B cell (primary cell): Measurements from ENCODE around the gene CDYL2. TPM values are rescaled to one million over a fixed set of nuclear protein-coding genes. Genes with fewer than 3 reads are reported as not detected.

Source experiments
- ATAC-seq: fragments of 200-7000 bp; cut with Tn5 transposase; one replicate; pipeline ENCODE4 v1.10.0; 2021; ENCODE audit warnings: low read depth, mild to moderate bottlenecking, moderate number of reproducible peaks, moderate library complexity
- CTCF ChIA-PET: fragments of 350-600 bp; sonication (Branson Sonifier 250); formaldehyde crosslinking; loops from one replicate; lab custom pipeline; 2021; ENCODE audit warnings: antibody characterized with exemption, inconsistent platforms; lab: Charles Lee
- POLR2A ChIA-PET: fragments of 350-600 bp; sonication (Branson Sonifier 250); formaldehyde crosslinking; loops from one replicate; lab custom pipeline; 2021; ENCODE audit warnings: antibody characterized with exemption; lab: Charles Lee
- DNase-seq: peaks from one replicate; pipeline ENCODE4 v3.0.0; 2013
- H2AFZ ChIP-seq: 2 replicates; pipeline ENCODE4 v1.6.1; 2012; ENCODE audit warnings: mild to moderate bottlenecking, low read depth, low read length; ENCODE audit not compliant: insufficient read depth, poor library complexity, severe bottlenecking
- H3K27ac ChIP-seq, 2 donors: 1 replicate in 1 of 2; 2 replicates in 1 of 2; pipeline ENCODE4 v1.5.1; 2012 to 2013; ENCODE audit warnings: low read length in 2 of 2, mild to moderate bottlenecking in 2 of 2, moderate library complexity in 1 of 2
- H3K27me3 ChIP-seq, 4 experiments: fragments of 200-600 bp in 1 of 4; sonication (generic) in 1 of 4; replicated peaks in 1 of 4; 1 replicate in 2 of 4; 2 replicates in 2 of 4; pipeline versions ENCODE4 v1.6.1 to v1.7.0; 2013 to 2016; ENCODE audit warnings: low read length in 3 of 4, mild to moderate bottlenecking in 2 of 4, mixed read lengths in 1 of 4, moderate library complexity in 1 of 4; ENCODE audit not compliant: insufficient read depth in 4 of 4, control insufficient read depth in 3 of 4; ENCODE audit errors: control extremely low read depth in 1 of 4
- H3K36me3 ChIP-seq, 2 experiments: replicated peaks in 1 of 2; 1 replicate in 1 of 2; 2 replicates in 1 of 2; pipeline versions ENCODE4 v1.6.1 to v1.7.1; 2013; ENCODE audit warnings: low read length in 1 of 2; ENCODE audit not compliant: insufficient read depth in 2 of 2, control insufficient read depth in 1 of 2; ENCODE audit errors: control extremely low read depth in 1 of 2, extremely low read depth in 1 of 2
- H3K4me1 ChIP-seq, 2 donors: fragments of 200-600 bp in 1 of 2; sonication (generic) in 1 of 2; 1 replicate in 1 of 2; 2 replicates in 1 of 2; pipeline versions ENCODE4 v1.5.1 to v1.6.1; 2013 to 2017; ENCODE audit warnings: low read length in 2 of 2; ENCODE audit not compliant: control insufficient read depth in 2 of 2, insufficient read depth in 2 of 2
- H3K4me2 ChIP-seq: replicated peaks from 2 replicates; pipeline ENCODE3; 2012; ENCODE audit warnings: mild to moderate bottlenecking, low read depth, low read length; ENCODE audit not compliant: poor library complexity, severe bottlenecking
- H3K4me3 ChIP-seq, 5 experiments: fragments of 200-600 bp in 1 of 5; sonication (generic) in 1 of 5; 1 replicate in 3 of 5; 2 replicates in 2 of 5; pipeline versions ENCODE4 v1.5.1 to v1.7.0; 2011 to 2016; ENCODE audit warnings: low read length in 4 of 5, mild to moderate bottlenecking in 4 of 5, low read depth in 2 of 5, control low read depth in 1 of 5, moderate library complexity in 1 of 5; ENCODE audit not compliant: insufficient read depth in 1 of 5; ENCODE audit errors: control extremely low read depth in 1 of 5, extremely low read depth in 1 of 5
- H3K79me2 ChIP-seq: fragments of 200-600 bp; sonication (generic); one replicate; pipeline ENCODE4 v1.6.0; 2016; ENCODE audit warnings: low read length; ENCODE audit not compliant: control insufficient read depth, insufficient read depth
- H3K9ac ChIP-seq: fragments of 200-600 bp; sonication (generic); 2 replicates; pipeline ENCODE4 v1.6.1; 2017; ENCODE audit warnings: mild to moderate bottlenecking, low read length, moderate library complexity
- H3K9me3 ChIP-seq, 3 donors: one replicate each; pipeline versions ENCODE4 v1.6.1 to v1.7.1; 2013; ENCODE audit warnings: low read length in 2 of 3; ENCODE audit not compliant: control insufficient read depth in 2 of 3, insufficient read depth in 1 of 3; ENCODE audit errors: control extremely low read depth in 1 of 3
- H4K20me1 ChIP-seq: 2 replicates; pipeline ENCODE4 v1.6.0; 2012; ENCODE audit warnings: mild to moderate bottlenecking, low read length; ENCODE audit not compliant: insufficient read depth, control insufficient read depth, poor library complexity, severe bottlenecking
- H3K27ac Mint-ChIP-seq: one replicate; pipeline ENCODE4 v1.8.0; 2021; ENCODE audit warnings: mixed read lengths
- H3K27me3 Mint-ChIP-seq: one replicate; pipeline ENCODE4 v1.8.0; 2021; ENCODE audit warnings: mixed read lengths
- H3K4me1 Mint-ChIP-seq: one replicate; pipeline ENCODE4 v1.8.0; 2021; ENCODE audit warnings: mixed read lengths
- H3K4me3 Mint-ChIP-seq: one replicate; pipeline ENCODE4 v1.8.0; 2021; ENCODE audit warnings: mixed read lengths
- H3K9me3 Mint-ChIP-seq: one replicate; pipeline ENCODE4 v1.8.0; 2022; ENCODE audit warnings: mixed read lengths; ENCODE audit not compliant: insufficient read depth
- CTCF ChIP-seq: fragments of 200-600 bp; IDR thresholded peaks from one replicate; pipeline ENCODE4 v1.8.0; 2022; ENCODE audit warnings: antibody characterized with exemption, mild to moderate bottlenecking
- EZH2 ChIP-seq: IDR thresholded peaks from 2 replicates; pipeline ENCODE4 v1.6.1; 2012; ENCODE audit warnings: borderline replicate concordance, low read depth, mild to moderate bottlenecking, moderate library complexity, low read length; ENCODE audit not compliant: insufficient read depth, poor library complexity, severe bottlenecking
- WGBS: methylation state at CpG from one replicate; pipeline ENCODE4 v1.1.5; 2013; ENCODE audit warnings: missing lambda C conversion rate; ENCODE audit not compliant: insufficient coverage; 5-methylcytosine and 5-hydroxymethylcytosine counted together
- intact Hi-C: fragments of 100-400 bp; cut with micrococcal nuclease; formaldehyde crosslinking; loops from one replicate; pipeline ENCODE4 v1.10.0; 2022
- polyA plus RNA-seq: library from polyadenylated mRNA; depleted of rRNA; stranded (reverse); fragments of >200 nt; gene quantifications from 2 replicates; pipeline ENCODE4 v1.2.3, GENCODE V29; 2012
- total RNA-seq, 2 donors: library from RNA; stranded (reverse); fragments of 120-200 nt in 1 of 2; gene quantifications; 1 replicate in 1 of 2; 2 replicates in 1 of 2; pipeline versions ENCODE4 v1.2.3 to v1.2.4, GENCODE V29; 2013 to 2022

CDYL2 gene
- total and polyA plus RNA-seq, 2 donors (not counting 1 experiment from before 2014, with no cell fraction given), result 0.66 to 6.6 TPM

GRCh38 chr16:80738521-80738920 lies 65.9 kb downstream of the CDYL2 start:
- ATAC-seq (no peak), DNase-seq (no peak)
- H3K27ac ChIP-seq, result no peak overlapping the region
- peaks cover 2 to 11% (median 10%) of the 10 kb centered on the region in 3 donors for H3K9me3 ChIP-seq
- H4K20me1 ChIP-seq, result no peaks in the 10 kb centered on the region
- H3K9ac ChIP-seq, result no peak overlapping the region
- H3K4me1 ChIP-seq, result no peaks in the 10 kb centered on the region
- H3K4me2 ChIP-seq, result no peak overlapping the region
- Mint-ChIP-seq H3K9me3 (peaks cover 4% of the 10 kb centered on the region), H3K4me1 (no peaks in the 10 kb centered on the region), H3K27ac (no peak overlapping the region), H3K27me3 (no peaks in the 10 kb centered on the region), H3K4me3 (no peak overlapping the region)
- no peaks in the 10 kb centered on the region for H3K36me3 ChIP-seq
- no CpG with 5 or more reads among the region's 3 CpGs for WGBS
- POLR2A ChIA-PET, result no interaction called here
- no peak overlapping the region for H2AFZ ChIP-seq
- CTCF ChIA-PET, result no interaction called here
- H3K4me3 ChIP-seq, result no peak overlapping the region
- no peak for TF ChIP-seq CTCF
- TF ChIP-seq EZH2, result no peak
- intact Hi-C loops, result no loop called here
- peaks cover 6% of the 10 kb centered on the region for H3K79me2 ChIP-seq
- H3K27me3 ChIP-seq, result no peaks in the 10 kb centered on the region

- POLR2A ChIA-PET, result no interaction called here
- ATAC-seq, result no peak
These were observed 68.6 kb downstream of the CDYL2 start for GRCh38 chr16:80735846-80736245.

More at GRCh38 chr16:80735846-80736245, 68.6 kb downstream of the CDYL2 start:
- no peaks in the 10 kb centered on the region for H3K4me1 Mint-ChIP-seq
- H3K27me3 ChIP-seq, result no peaks in the 10 kb centered on the region
- no peak overlapping the region for H3K27ac ChIP-seq
- H3K27ac Mint-ChIP-seq, result no peak overlapping the region
- H3K4me3 Mint-ChIP-seq, result no peak overlapping the region
- TF ChIP-seq CTCF, result no peak
- no peak for TF ChIP-seq EZH2
- H3K27me3 Mint-ChIP-seq, result no peaks in the 10 kb centered on the region
- CTCF ChIA-PET, result no interaction called here
- H3K9me3 Mint-ChIP-seq, result peaks cover 12% of the 10 kb centered on the region
- H4K20me1 ChIP-seq, result no peaks in the 10 kb centered on the region
- H3K9me3 ChIP-seq, result peaks cover 4 to 11% (median 10%) of the 10 kb centered on the region in 3 donors
- no peak overlapping the region for H3K4me2 ChIP-seq
- 100% methylated on average over 4 of the region's 4 CpGs for WGBS
- no peak for DNase-seq
- intact Hi-C loops, result no loop called here
- H2AFZ ChIP-seq, result no peak overlapping the region
- no peaks in the 10 kb centered on the region for H3K36me3 ChIP-seq
- no peak overlapping the region for H3K4me3 ChIP-seq
- H3K4me1 ChIP-seq, result no peaks in the 10 kb centered on the region
- no peaks in the 10 kb centered on the region for H3K79me2 ChIP-seq
- H3K9ac ChIP-seq, result no peak overlapping the region
